ENCODE measurements around the gene CFAP68. TPM values are rescaled to one million over a fixed set of nuclear protein-coding genes. Genes with fewer than 3 reads are reported as not detected.

Gene CFAP68
- total and polyA plus RNA-seq, 9 of the 15 experiments (the other 6 are each of a cell fraction or from before 2014, with no cell fraction given), result 22.8 to 72.3 (median 52.5) TPM

DNA sequence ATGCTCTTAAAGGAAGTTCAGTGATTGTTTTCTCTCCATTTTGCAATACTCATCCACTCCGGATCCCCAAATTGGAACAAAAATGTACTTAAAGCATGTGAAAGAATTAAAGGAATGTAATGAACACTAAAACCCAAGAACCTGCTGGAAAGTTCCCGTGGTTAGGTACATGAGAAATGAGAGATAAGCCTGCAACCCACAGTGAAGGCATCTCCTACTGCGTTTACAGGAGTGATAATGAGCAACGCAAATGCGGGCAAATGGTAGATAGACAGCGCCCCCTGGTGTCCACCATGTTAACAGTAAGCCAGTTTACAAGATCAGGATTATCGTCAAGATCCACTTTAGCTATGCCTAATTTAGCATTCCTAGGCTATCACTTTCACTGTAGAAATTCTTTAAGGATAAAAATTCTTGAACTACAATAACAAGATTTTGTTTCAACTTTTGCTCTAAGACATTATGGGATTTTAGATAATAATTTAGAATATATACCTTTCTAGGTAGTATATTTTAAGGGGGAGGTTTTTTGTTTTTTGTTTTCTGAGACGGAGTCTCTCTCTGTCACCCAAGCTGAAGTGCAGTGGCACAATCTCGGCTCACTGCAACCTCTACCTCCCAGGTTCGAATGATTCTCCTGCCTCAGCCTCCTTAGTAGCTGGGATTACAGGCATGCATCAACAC is 37.8 kb upstream of the CFAP68 start (continued):
- TF ChIP-seq FOXP1 (CRISPR knock-in tag; IDR thresholded peaks at IDR 0.05), result no peak
- TF ChIP-seq, protein P1, sequence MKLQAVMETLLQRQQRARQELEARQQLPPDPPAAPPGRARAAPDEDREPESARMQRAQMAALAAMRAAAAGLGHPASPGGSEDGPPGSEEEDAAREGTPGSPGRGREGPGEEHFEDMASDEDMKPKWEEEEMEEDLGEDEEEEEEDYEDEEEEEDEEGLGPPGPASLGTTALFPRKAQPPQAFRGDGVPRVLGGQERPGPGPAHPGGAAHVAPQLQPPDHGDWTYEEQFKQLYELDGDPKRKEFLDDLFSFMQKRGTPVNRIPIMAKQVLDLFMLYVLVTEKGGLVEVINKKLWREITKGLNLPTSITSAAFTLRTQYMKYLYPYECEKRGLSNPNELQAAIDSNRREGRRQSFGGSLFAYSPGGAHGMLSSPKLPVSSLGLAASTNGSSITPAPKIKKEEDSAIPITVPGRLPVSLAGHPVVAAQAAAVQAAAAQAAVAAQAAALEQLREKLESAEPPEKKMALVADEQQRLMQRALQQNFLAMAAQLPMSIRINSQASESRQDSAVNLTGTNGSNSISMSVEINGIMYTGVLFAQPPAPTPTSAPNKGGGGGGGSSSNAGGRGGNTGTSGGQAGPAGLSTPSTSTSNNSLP (IDR thresholded peaks at IDR 0.05; ENCODE audit: borderline replicate concordance, low read depth, low read length), result peak; percentile 32; the same call in 1 of the 2 replicates
- peak; percentile 95 for TF ChIP-seq SMC3 (conservative IDR thresholded peaks at IDR 0.05; ENCODE audit: insufficient read depth, low read depth, low read length)
- no peak for TF ChIP-seq ATF1 (CRISPR knock-in tag; IDR thresholded peaks at IDR 0.05)
- TF ChIP-seq ATF1 (tag; IDR thresholded peaks at IDR 0.05), result peak; percentile 60
- no peak for TF ChIP-seq ZNF316 (IDR thresholded peaks at IDR 0.05)
- TF ChIP-seq, protein P2, sequence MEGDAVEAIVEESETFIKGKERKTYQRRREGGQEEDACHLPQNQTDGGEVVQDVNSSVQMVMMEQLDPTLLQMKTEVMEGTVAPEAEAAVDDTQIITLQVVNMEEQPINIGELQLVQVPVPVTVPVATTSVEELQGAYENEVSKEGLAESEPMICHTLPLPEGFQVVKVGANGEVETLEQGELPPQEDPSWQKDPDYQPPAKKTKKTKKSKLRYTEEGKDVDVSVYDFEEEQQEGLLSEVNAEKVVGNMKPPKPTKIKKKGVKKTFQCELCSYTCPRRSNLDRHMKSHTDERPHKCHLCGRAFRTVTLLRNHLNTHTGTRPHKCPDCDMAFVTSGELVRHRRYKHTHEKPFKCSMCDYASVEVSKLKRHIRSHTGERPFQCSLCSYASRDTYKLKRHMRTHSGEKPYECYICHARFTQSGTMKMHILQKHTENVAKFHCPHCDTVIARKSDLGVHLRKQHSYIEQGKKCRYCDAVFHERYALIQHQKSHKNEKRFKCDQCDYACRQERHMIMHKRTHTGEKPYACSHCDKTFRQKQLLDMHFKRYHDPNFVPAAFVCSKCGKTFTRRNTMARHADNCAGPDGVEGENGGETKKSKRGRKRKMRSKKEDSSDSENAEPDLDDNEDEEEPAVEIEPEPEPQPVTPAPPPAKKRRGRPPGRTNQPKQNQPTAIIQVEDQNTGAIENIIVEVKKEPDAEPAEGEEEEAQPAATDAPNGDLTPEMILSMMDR (IDR thresholded peaks at IDR 0.05 in 2 of 3, conservative IDR thresholded peaks at IDR 0.05 in 1 of 3; ENCODE audit: insufficient read depth in 2 of 3, low read depth in 1 of 3, low read length in 3 of 3), result peak; percentile 88 to 93 (median 91)
- peak; percentile 57 for TF ChIP-seq TEAD4 (IDR thresholded peaks at IDR 0.05; ENCODE audit: low read length)
- TF ChIP-seq TEAD4 (CRISPR knock-in tag; IDR thresholded peaks at IDR 0.05; ENCODE audit: borderline replicate concordance), result no peak
- peak; percentile 22; the same call in 1 of the 2 replicates for TF ChIP-seq LCOR (CRISPR knock-in tag; IDR thresholded peaks at IDR 0.05)
- no peak for TF ChIP-seq FOXA3 (CRISPR knock-in tag; conservative IDR thresholded peaks at IDR 0.05 in 1 of 2, IDR thresholded peaks at IDR 0.05 in 1 of 2)
- TF ChIP-seq BHLHE40 (IDR thresholded peaks at IDR 0.05; ENCODE audit: low read length), result 0 out of 2 replicates have a peak, but pooled peaks have one; percentile 7
- TF ChIP-seq L3MBTL2 (IDR thresholded peaks at IDR 0.05), result 0 out of 2 replicates have a peak, but pooled peaks have one; percentile 15
- TF ChIP-seq CEBPB (tag; IDR thresholded peaks at IDR 0.05), result 0 out of 2 replicates have a peak, but pooled peaks have one; percentile 13
- no peak for TF ChIP-seq TBP (optimal IDR thresholded peaks at IDR 0.05; ENCODE audit: low read depth, low read length)
- 0 out of 2 replicates have a peak, but pooled peaks have one; percentile 27 for TF ChIP-seq MYNN (IDR thresholded peaks at IDR 0.05)
- TF ChIP-seq MYNN (CRISPR knock-in tag; IDR thresholded peaks at IDR 0.05), result no peak
- peak; percentile 70; the same call in 1 of the 2 replicates for TF ChIP-seq CREM (IDR thresholded peaks at IDR 0.05; ENCODE audit: low read depth)
- peak; percentile 67; the same call in 1 of the 2 replicates for TF ChIP-seq RB1 (IDR thresholded peaks at IDR 0.05; ENCODE audit: low read depth)
- TF ChIP-seq CXXC5 (CRISPR knock-in tag; IDR thresholded peaks at IDR 0.05), result peak; percentile 93
- no peak for TF ChIP-seq TSC22D4 (tag; IDR thresholded peaks at IDR 0.05)
- TF ChIP-seq, protein P3, sequence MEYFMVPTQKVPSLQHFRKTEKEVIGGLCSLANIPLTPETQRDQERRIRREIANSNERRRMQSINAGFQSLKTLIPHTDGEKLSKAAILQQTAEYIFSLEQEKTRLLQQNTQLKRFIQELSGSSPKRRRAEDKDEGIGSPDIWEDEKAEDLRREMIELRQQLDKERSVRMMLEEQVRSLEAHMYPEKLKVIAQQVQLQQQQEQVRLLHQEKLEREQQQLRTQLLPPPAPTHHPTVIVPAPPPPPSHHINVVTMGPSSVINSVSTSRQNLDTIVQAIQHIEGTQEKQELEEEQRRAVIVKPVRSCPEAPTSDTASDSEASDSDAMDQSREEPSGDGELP (CRISPR knock-in tag; IDR thresholded peaks at IDR 0.05; ENCODE audit: borderline replicate concordance), result no peak
- no peak for TF ChIP-seq SMAD1 (IDR thresholded peaks at IDR 0.05; ENCODE audit: low read depth, low read length, partially characterized antibody)
